ENCODE measurements around the gene CNTN4. TPM values are rescaled to one million over a fixed set of nuclear protein-coding genes. Genes with fewer than 3 reads are reported as not detected.
A peak's percentile ranks its signal among the peaks of the same experiment; 100 is the strongest.

Gene CNTN4
- total RNA-seq, 1 donor from 2014 or later: 37.5 TPM

DNA sequence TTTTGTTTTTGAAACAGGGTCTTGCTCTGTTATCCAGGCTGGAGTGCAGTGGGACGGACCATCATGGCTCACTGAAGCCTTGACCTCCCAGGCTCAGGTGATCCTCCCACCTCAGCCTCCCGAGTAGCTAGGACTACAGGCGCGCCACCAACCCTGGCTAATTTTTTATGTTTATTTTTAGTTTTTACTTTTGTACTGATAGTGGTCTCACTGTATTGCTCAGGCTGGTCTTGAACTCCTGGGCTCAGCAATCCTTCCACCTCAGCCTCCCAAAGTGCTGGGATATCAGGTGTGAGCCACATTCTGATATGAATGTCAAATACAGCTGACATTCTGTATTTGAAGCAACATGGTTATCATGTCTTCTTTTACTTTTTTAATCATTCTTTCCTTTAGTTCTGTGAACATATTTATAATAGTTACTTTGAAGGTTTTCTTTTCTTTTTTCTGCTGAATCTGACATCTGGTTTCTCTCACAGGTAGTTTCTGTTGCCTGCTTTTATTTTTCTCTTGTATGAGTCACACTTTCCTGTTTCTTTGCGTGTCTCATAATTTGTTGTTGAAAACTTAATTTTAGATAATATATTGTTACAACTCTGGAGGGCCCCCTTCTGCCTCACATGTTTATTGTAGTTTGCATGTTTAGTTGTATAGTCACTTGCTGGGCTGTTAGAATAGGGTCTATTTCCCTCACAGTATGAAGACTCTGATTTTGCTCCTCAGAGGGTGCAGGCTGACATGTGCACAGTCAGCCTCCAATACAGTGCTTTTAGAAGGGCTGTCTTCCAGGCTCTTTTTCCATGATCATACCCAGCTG lies 8.4 kb upstream of the CNTN4 start:
- Histone ChIP-seq H3K27ac (no peak overlapping the region), H3K4me1 (no peaks in the 10 kb centered on the region), H3K27me3 (no peaks in the 10 kb centered on the region), H3K36me3 (no peaks in the 10 kb centered on the region), H3K9me3 (no peaks in the 10 kb centered on the region), H3K4me3 (no peak overlapping the region)
- no peak for DNase-seq (ENCODE audit: low spot score in 2 of 2)
- intact Hi-C loops (cut with DNase I): loop anchor here (10.0 kb wide), 1 partner anchor 1034 kb away; the partner anchor contains the start of gene TRNT1
- TF ChIP-seq, protein P1, sequence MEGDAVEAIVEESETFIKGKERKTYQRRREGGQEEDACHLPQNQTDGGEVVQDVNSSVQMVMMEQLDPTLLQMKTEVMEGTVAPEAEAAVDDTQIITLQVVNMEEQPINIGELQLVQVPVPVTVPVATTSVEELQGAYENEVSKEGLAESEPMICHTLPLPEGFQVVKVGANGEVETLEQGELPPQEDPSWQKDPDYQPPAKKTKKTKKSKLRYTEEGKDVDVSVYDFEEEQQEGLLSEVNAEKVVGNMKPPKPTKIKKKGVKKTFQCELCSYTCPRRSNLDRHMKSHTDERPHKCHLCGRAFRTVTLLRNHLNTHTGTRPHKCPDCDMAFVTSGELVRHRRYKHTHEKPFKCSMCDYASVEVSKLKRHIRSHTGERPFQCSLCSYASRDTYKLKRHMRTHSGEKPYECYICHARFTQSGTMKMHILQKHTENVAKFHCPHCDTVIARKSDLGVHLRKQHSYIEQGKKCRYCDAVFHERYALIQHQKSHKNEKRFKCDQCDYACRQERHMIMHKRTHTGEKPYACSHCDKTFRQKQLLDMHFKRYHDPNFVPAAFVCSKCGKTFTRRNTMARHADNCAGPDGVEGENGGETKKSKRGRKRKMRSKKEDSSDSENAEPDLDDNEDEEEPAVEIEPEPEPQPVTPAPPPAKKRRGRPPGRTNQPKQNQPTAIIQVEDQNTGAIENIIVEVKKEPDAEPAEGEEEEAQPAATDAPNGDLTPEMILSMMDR (IDR thresholded peaks at IDR 0.05): no peak

DNA sequence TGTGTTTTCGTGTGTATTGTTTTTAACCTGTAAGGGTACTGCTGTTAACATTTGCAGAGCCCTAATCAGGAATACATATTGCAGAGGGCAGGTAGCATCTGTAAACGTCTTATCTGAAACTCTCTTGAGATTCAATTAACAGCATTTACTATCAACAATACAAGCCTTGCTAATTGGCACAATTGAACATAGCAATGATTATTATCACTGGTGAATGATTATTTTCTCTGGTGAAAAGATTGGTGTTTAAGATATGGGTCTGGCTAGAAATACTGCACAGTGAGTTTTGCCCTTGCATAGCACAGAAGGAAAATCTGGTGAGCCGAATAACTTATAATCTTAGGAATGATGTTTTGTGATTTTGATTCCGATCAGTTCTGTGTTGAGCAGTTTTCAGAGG lies 5.9 kb upstream of the CNTN4 start:
- Histone ChIP-seq H3K4me1 (no peaks in the 10 kb centered on the region), H3K27me3 (no peaks in the 10 kb centered on the region), H3K36me3 (no peaks in the 10 kb centered on the region), H3K27ac (no peak overlapping the region), H3K9me3 (no peaks in the 10 kb centered on the region), H3K4me3 (no peak overlapping the region)
- DNase-seq (ENCODE audit: low spot score in 2 of 2): no peak
- intact Hi-C loops (cut with DNase I): loop anchor here (10.0 kb wide), 1 partner anchor 1032 kb away; the partner anchor contains the start of gene TRNT1
- TF ChIP-seq, protein P1 (IDR thresholded peaks at IDR 0.05): no peak

DNA sequence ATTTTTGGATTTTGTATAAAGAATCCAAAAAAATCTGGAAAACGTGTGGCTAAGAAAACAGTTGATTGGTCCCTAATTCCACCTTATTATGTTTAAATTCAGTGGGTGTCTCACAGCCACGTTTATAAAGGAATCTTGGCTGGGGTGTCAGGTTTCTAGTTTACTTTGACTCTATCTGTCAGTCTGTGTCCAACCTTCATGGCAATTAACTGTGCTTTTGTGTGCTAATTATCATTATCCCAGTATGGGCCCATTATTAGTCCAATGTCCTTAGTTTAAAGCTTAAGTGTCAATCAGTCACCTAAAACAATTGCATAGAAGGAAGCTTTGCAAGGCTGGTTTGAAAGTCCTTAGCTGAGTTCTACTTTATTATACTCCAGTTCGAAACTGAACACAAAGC lies 3.7 kb upstream of the CNTN4 start:
- intact Hi-C loops (cut with DNase I): loop anchor here (10.0 kb wide), 1 partner anchor 1030 kb away; the partner anchor contains the start of gene TRNT1
- DNase-seq (ENCODE audit: low spot score in 2 of 2): no peak
- Histone ChIP-seq H3K9me3 (no peaks in the 10 kb centered on the region), H3K36me3 (no peaks in the 10 kb centered on the region), H3K4me3 (no peak overlapping the region), H3K27ac (no peak overlapping the region), H3K27me3 (no peaks in the 10 kb centered on the region), H3K4me1 (no peaks in the 10 kb centered on the region)
- TF ChIP-seq, protein P1 (IDR thresholded peaks at IDR 0.05): no peak

DNA sequence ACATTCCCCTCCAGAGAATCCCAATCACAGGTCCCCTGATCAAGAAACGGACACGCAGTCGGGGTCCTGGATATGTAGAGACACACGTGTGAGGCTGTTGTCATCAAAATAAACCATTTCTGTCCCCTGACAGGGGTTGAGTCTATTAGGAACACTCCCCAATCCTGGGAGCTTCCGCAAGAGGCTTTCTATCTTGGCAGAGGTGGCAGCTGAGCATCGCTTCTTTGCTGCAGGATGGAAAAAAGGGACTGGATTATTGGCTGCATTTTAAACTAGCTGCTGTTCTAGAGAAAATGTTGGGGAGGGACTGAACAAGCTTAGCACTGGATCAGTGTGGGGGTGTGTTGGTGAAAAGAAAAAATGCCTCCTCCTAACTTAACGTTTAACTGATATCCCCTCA lies 2.5 kb upstream of the CNTN4 start:
- no peaks in the 10 kb centered on the region for H3K9me3 ChIP-seq
- intact Hi-C loops (cut with DNase I): loop anchor here (10.0 kb wide), 1 partner anchor 1029 kb away; the partner anchor contains the start of gene TRNT1
- TF ChIP-seq, protein P1 (IDR thresholded peaks at IDR 0.05): no peak
- peak overlapping the region; percentile 10 to 51 for H3K4me3 ChIP-seq
- no peaks in the 10 kb centered on the region for H3K4me1 ChIP-seq
- no peaks in the 10 kb centered on the region for H3K36me3 ChIP-seq
- H3K27ac ChIP-seq: peak overlapping the region in 1 of 2 donors; percentile 21
- H3K27me3 ChIP-seq: no peaks in the 10 kb centered on the region
- DNase-seq (ENCODE audit: low spot score in 2 of 2): peak in 1 of 2 donors; percentile 63

DNA sequence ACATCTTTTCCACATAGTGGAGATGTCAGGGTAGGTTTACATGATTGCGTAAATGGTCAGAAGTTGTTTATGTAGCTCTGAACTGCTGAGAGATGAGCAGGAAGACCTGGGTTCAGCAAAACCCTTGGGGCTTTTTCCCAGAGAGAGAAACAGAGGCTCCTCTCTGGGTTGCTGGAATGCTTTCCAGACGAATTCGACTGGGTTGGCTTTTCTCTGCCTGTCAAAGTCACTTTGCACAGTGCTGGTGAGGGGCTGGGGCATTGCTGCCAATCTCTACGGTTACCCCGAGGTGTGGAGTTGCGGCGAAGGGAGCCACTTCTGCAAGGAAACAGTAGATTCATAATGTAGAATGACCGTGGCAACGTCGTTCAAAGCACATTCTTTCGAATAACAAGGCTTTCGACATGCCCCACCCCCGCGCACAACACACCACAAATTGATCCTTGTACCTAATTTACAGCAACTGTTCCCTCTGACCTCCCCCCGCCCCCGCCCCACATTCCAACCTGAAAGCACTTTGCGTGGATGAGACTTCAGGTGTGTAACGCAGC lies 950 bp upstream of the CNTN4 start:
- TF ChIP-seq, protein P1 (IDR thresholded peaks at IDR 0.05): no peak
- Histone ChIP-seq H3K27ac (peak overlapping the region; percentile 82 to 93), H3K4me3 (peak overlapping the region; percentile 51 to 77), H3K4me1 (no peaks in the 10 kb centered on the region), H3K36me3 (no peaks in the 10 kb centered on the region), H3K27me3 (no peaks in the 10 kb centered on the region), H3K9me3 (no peaks in the 10 kb centered on the region)
- intact Hi-C loops (cut with DNase I): loop anchor here (1.0 to 10.0 kb wide), 2 partner anchors 18 to 1027 kb away; partner anchors contain the start of gene TRNT1
- DNase-seq (ENCODE audit: low spot score in 2 of 2): peak in 1 of 2 donors; percentile 65
